AG04449 (cell line): ENCODE measurements around the gene AIDA.
A peak's percentile ranks its signal among the peaks of the same experiment; 100 is the strongest.

ENCODE experiments used
- CTCF ChIA-PET: fragments of 350-600 bp; formaldehyde crosslinking; extraction: SDS; loops from one replicate; lab custom pipeline; 2021; ENCODE audit warnings: antibody characterized with exemption; lab: Yijun Ruan, JAX
- POLR2A ChIA-PET: fragments of 400-600, 350-600 bp; formaldehyde crosslinking; extraction: SDS; loops from one replicate; lab custom pipeline; 2020; ENCODE audit warnings: antibody characterized with exemption, inconsistent platforms; lab: Yijun Ruan, JAX
- DNase-seq: peaks from one replicate; pipeline ENCODE4 v3.0.0-alpha.2; 2010; ENCODE audit warnings: low read depth, low spot score
- H3K4me3 ChIP-seq: 2 replicates; pipeline ENCODE4 v1.5.1; 2011; ENCODE audit warnings: low read depth, mild to moderate bottlenecking, control low read depth, low read length
- CTCF ChIP-seq: IDR thresholded peaks from one replicate; pipeline ENCODE4 v1.5.1; 2011; ENCODE audit warnings: mild to moderate bottlenecking, moderate library complexity, low read length, control low read depth, inconsistent platforms; ENCODE audit not compliant: insufficient read depth; ENCODE audit errors: missing control alignments

The AIDA gene

GRCh38 chr1:222634180-222635013, 77.9 kb downstream of the AIDA start:
- ChIA-PET CTCF (interaction anchor here (0.6 to 6.1 kb wide), 28 partner anchors 10 to 1156 kb away, joined by 3 to 179 read pairs (median 4); partner anchors contain the start of gene TAF1A), POLR2A (interaction anchor here (0.8 kb wide), 1 partner anchor 10 kb away, joined by 4 read pairs; no protein-coding TSS in a partner anchor)
- DNase-seq, result peak; percentile 65
- TF ChIP-seq CTCF, result peak; percentile 68
- H3K4me3 ChIP-seq, result no peak overlapping the region

- TF ChIP-seq CTCF, result no peak
- no peak for DNase-seq
- CTCF ChIA-PET, result interaction anchor here (0.8 to 6.1 kb wide), 8 partner anchors 8 to 457 kb away, joined by 3 to 179 read pairs (median 3); no protein-coding TSS in a partner anchor
- POLR2A ChIA-PET, result no interaction called here
- no peak overlapping the region for H3K4me3 ChIP-seq
Measured at GRCh38 chr1:222632749-222633148, 79.5 kb downstream of the AIDA start.

GRCh38 chr1:222631611-222632208, 80.6 kb downstream of the AIDA start:
- POLR2A ChIA-PET, result interaction anchor here (0.7 kb wide), 1 partner anchor 42 kb away, joined by 3 read pairs; no protein-coding TSS in a partner anchor
- peak; percentile 76 for DNase-seq
- no peak for TF ChIP-seq CTCF
- CTCF ChIA-PET, result interaction anchor here (0.8 to 6.1 kb wide), 9 partner anchors 9 to 458 kb away, joined by 3 to 179 read pairs (median 3); no protein-coding TSS in a partner anchor
- H3K4me3 ChIP-seq, result no peak overlapping the region

- CTCF ChIA-PET, result interaction anchor here (0.6 to 6.1 kb wide), 4 partner anchors 7 to 465 kb away, joined by 3 to 82 read pairs (median 10); no protein-coding TSS in a partner anchor
- no peak for DNase-seq
Measured at GRCh38 chr1:222629921-222630535, 82.3 kb downstream of the AIDA start.

GRCh38 chr1:222627232-222627631, 85.1 kb downstream of the AIDA start:
- DNase-seq, result no peak
- no peak overlapping the region for H3K4me3 ChIP-seq
- POLR2A ChIA-PET, result no interaction called here
- CTCF ChIA-PET, result interaction anchor here (0.6 to 1.1 kb wide), 2 partner anchors 160 to 162 kb away, joined by 3 to 6 read pairs; no protein-coding TSS in a partner anchor
- no peak for TF ChIP-seq CTCF

More at GRCh38 chr1:222629921-222630535, 82.3 kb downstream of the AIDA start:
- TF ChIP-seq CTCF, result no peak
- H3K4me3 ChIP-seq, result no peak overlapping the region
- POLR2A ChIA-PET, result no interaction called here

- DNase-seq, result no peak
- ChIA-PET CTCF (interaction anchor here (1.3 to 8.1 kb wide), 3 partner anchors 8 to 159 kb away, joined by 4 to 82 read pairs (median 12); no protein-coding TSS in a partner anchor), POLR2A (no interaction called here)
- no peak for TF ChIP-seq CTCF
- H3K4me3 ChIP-seq, result no peak overlapping the region
Measured at GRCh38 chr1:222624214-222624613, 88.1 kb downstream of the AIDA start.
